A549 (cell line): Measurements from ENCODE around the gene MPPED2. TPM values are rescaled to one million over a fixed set of nuclear protein-coding genes. Genes with fewer than 3 reads are reported as not detected.

Experiments used
- ATAC-seq, 2 experiments: fragments of 200-7000 bp in 1 of 2; fragments of >200 bp in 1 of 2; cut with Nextera tagmentation in 1 of 2; cut with Tn5 transposase in 1 of 2; 3 replicates each; pipeline versions ENCODE4 v1.8.0 to v1.9.1; 2018 to 2020; ENCODE audit warnings: mild to moderate bottlenecking in 1 of 2, moderate library complexity in 1 of 2
- CTCF ChIA-PET: fragments of 300-600 bp; sonication (Branson Sonifier 250); formaldehyde crosslinking; extraction: SDS; loops from one replicate; lab custom pipeline; 2021; ENCODE audit warnings: antibody characterized with exemption, inconsistent platforms; lab: Yijun Ruan, JAX
- POLR2A ChIA-PET: fragments of 350-600 bp; formaldehyde crosslinking; extraction: SDS; loops from one replicate; lab custom pipeline; 2021; ENCODE audit warnings: antibody characterized with exemption, inconsistent platforms; lab: Yijun Ruan, JAX
- DNase-seq, 2 experiments: peaks; one replicate each; pipeline versions ENCODE4 v3.0.0 to v3.0.0-alpha.2; 2011 to 2016; ENCODE audit warnings: low read depth in 1 of 2, low spot score in 1 of 2
- FAIRE-seq: peaks from 2 replicates; lab custom pipeline; 2011; peaks lifted over from hg19 to GRCh38; lab: Jason Lieb, UNC
- H3K27ac ChIP-seq, 2 experiments: fragments of >200 bp; sonication (Bioruptor Twin); formaldehyde crosslinking; 3 replicates each; pipeline ENCODE4 v1.5.1; 2016 to 2017
- H3K4me1 ChIP-seq: fragments of >200 bp; sonication (Bioruptor Twin); formaldehyde crosslinking; 3 replicates; pipeline ENCODE4 v1.6.1; 2016
- H3K4me2 ChIP-seq: fragments of >200 bp; sonication (Bioruptor Twin); formaldehyde crosslinking; 3 replicates; pipeline ENCODE4 v1.6.1; 2016
- H3K4me3 ChIP-seq: fragments of >200 bp; sonication (Bioruptor Twin); formaldehyde crosslinking; 3 replicates; pipeline ENCODE4 v1.5.1; 2016
- H3K9me3 ChIP-seq: fragments of >200 bp; sonication (Bioruptor Twin); formaldehyde crosslinking; 3 replicates; pipeline ENCODE4 v1.6.1; 2016
- BHLHE40 ChIP-seq: IDR thresholded peaks from 2 replicates; pipeline ENCODE4 v1.6.1; 2012; ENCODE audit warnings: low read depth, low read length, inconsistent platforms
- CBX2 ChIP-seq: fragments of 200-600 bp; sonication (generic); IDR thresholded peaks from 2 replicates; pipeline ENCODE4 v1.6.1; 2016; ENCODE audit warnings: low read depth, mild to moderate bottlenecking, borderline replicate concordance
- CBX8 ChIP-seq: fragments of 200-600 bp; sonication (generic); IDR thresholded peaks from 2 replicates; pipeline ENCODE4 v1.6.1; 2016
- CEBPB ChIP-seq, 2 experiments: fragments of >200 bp in 1 of 2; sonication (Bioruptor Twin) in 1 of 2; formaldehyde crosslinking in 1 of 2; IDR thresholded peaks; 2 replicates each; pipeline ENCODE4 v1.6.1; 2012 to 2016
- CHD2 ChIP-seq: fragments of 150-350 bp; IDR thresholded peaks from 2 replicates; pipeline ENCODE4 v1.6.1; 2014; ENCODE audit warnings: low read length; ENCODE audit not compliant: partially characterized antibody
- EHF ChIP-seq: fragments of 250-450 bp; sonication (Bioruptor Pico); IDR thresholded peaks from 2 replicates; pipeline ENCODE4 v1.5.0; 2020; ENCODE audit warnings: mild to moderate bottlenecking
- GATA3 ChIP-seq: IDR thresholded peaks from 2 replicates; pipeline ENCODE4 v1.6.1; 2012; ENCODE audit warnings: borderline replicate concordance
- HEYL ChIP-seq: fragments of 250-450 bp; sonication (Bioruptor Pico); IDR thresholded peaks from 2 replicates; pipeline ENCODE4 v1.8.0; 2021; ENCODE audit warnings: mild to moderate bottlenecking, moderate library complexity
- HOXB13 ChIP-seq: fragments of 250-450 bp; sonication (Bioruptor Pico); IDR thresholded peaks from 2 replicates; pipeline ENCODE4 v1.5.0; 2020; ENCODE audit warnings: low read depth, mild to moderate bottlenecking, moderate library complexity
- JUN ChIP-seq, 2 experiments: fragments of >200 bp; sonication (Bioruptor Twin); formaldehyde crosslinking; IDR thresholded peaks; 2 replicates in 1 of 2; 3 replicates in 1 of 2; pipeline ENCODE4 v1.6.1; 2016 to 2017
- JUNB ChIP-seq: fragments of >200 bp; sonication (Bioruptor Twin); formaldehyde crosslinking; IDR thresholded peaks from 2 replicates; pipeline ENCODE4 v1.6.1; 2016
- KDM5A ChIP-seq: fragments of 200-600 bp; sonication (generic); IDR thresholded peaks from 2 replicates; pipeline ENCODE4 v1.6.1; 2016; ENCODE audit warnings: antibody characterized with exemption, mild to moderate bottlenecking
- MYC ChIP-seq: IDR thresholded peaks from 2 replicates; pipeline ENCODE4 v1.6.1; 2012; ENCODE audit warnings: mild to moderate bottlenecking, inconsistent platforms, low read length, improper control_type of control experiment, borderline replicate concordance
- NFE2L2 ChIP-seq: fragments of 150-350 bp; conservative IDR thresholded peaks from 2 replicates; pipeline ENCODE4 v1.6.1; 2014; ENCODE audit warnings: low read length
- NPAS2 ChIP-seq: fragments of 250-450 bp; sonication (Bioruptor Pico); IDR thresholded peaks from 2 replicates; pipeline ENCODE4 v1.8.0; 2022; ENCODE audit warnings: mild to moderate bottlenecking, moderate library complexity, borderline replicate concordance
- PHF8 ChIP-seq: fragments of 200-600 bp; sonication (generic); IDR thresholded peaks from 2 replicates; pipeline ENCODE4 v1.6.1; 2016; ENCODE audit warnings: low read depth, mild to moderate bottlenecking, antibody characterized with exemption, moderate library complexity, borderline replicate concordance
- POLR2AphosphoS2 ChIP-seq: conservative IDR thresholded peaks from 2 replicates; pipeline ENCODE4 v1.6.1; 2012; ENCODE audit warnings: low read length, improper control_type of control experiment, inconsistent platforms
- RAD21 ChIP-seq, 2 experiments: fragments of >200 bp in 1 of 2; sonication (Bioruptor Twin) in 1 of 2; formaldehyde crosslinking in 1 of 2; IDR thresholded peaks in 1 of 2; conservative IDR thresholded peaks in 1 of 2; 2 replicates in 1 of 2; 3 replicates in 1 of 2; pipeline ENCODE4 v1.6.1; 2012 to 2018; ENCODE audit warnings: inconsistent platforms in 1 of 2
- RARB ChIP-seq: fragments of 250-450 bp; sonication (Bioruptor Pico); IDR thresholded peaks from 2 replicates; pipeline ENCODE4 v1.8.0; 2021; ENCODE audit warnings: mild to moderate bottlenecking, moderate library complexity
- RNF2 ChIP-seq: fragments of 200-600 bp; sonication (generic); IDR thresholded peaks from 2 replicates; pipeline ENCODE4 v1.6.1; 2016; ENCODE audit warnings: low read depth, mild to moderate bottlenecking, antibody characterized with exemption, moderate library complexity, borderline replicate concordance
- TP53 ChIP-seq: fragments of 250-450 bp; sonication (Bioruptor Pico); IDR thresholded peaks from 2 replicates; pipeline ENCODE4 v1.5.0; 2021; ENCODE audit warnings: mild to moderate bottlenecking, moderate library complexity
- ZFP36 ChIP-seq: fragments of 450-650 bp; IDR thresholded peaks from 2 replicates; pipeline ENCODE4 v1.6.1; 2014; ENCODE audit warnings: borderline replicate concordance; ENCODE audit not compliant: partially characterized antibody
- WGBS: methylation state at CpG from one replicate; pipeline ENCODE4 v1.1.6; 2017; ENCODE audit errors: missing lambda C conversion rate; 5-methylcytosine and 5-hydroxymethylcytosine counted together
- polyA plus RNA-seq, 4 experiments: library from polyadenylated mRNA; depleted of rRNA in 3 of 4; stranded (reverse); fragments of >200 nt; fragmentation: RNase III in 1 of 4; extraction: RNeasy Plus Mini Kit Qiagen cat#74134 plus additional on column Dnase treatment in 1 of 4; gene quantifications; 2 replicates in 3 of 4; 3 replicates in 1 of 4; pipeline ENCODE4 v1.2.3, GENCODE V29; 2011 to 2017
- TF ChIP-seq, protein P1 (sequence below): IDR thresholded peaks from 2 replicates; pipeline ENCODE4 v1.6.1; 2012; ENCODE audit warnings: low read depth, borderline replicate concordance
- TF ChIP-seq, protein P2 (sequence below): fragments of >200 bp; sonication (Bioruptor Twin); formaldehyde crosslinking; IDR thresholded peaks from 3 replicates; pipeline ENCODE4 v1.5.1; 2016
- TF ChIP-seq, protein P3 (sequence below): fragments of 250-450 bp; sonication (Bioruptor Pico); IDR thresholded peaks from 2 replicates; pipeline ENCODE4 v1.5.0; 2021; ENCODE audit warnings: mild to moderate bottlenecking, moderate library complexity, borderline replicate concordance
- TF ChIP-seq, protein P4 (sequence below): fragments of 250-450 bp; sonication (Bioruptor Pico); IDR thresholded peaks from 2 replicates; pipeline ENCODE4 v1.5.0; 2020; ENCODE audit warnings: low read depth, mild to moderate bottlenecking, moderate library complexity
- TF ChIP-seq, protein P5 (sequence below): IDR thresholded peaks from 2 replicates; pipeline ENCODE4 v1.6.1; 2012

Gene MPPED2
- polyA plus RNA-seq, 2 of the 4 experiments (the other 2 are of a cell fraction) = not detected

DNA sequence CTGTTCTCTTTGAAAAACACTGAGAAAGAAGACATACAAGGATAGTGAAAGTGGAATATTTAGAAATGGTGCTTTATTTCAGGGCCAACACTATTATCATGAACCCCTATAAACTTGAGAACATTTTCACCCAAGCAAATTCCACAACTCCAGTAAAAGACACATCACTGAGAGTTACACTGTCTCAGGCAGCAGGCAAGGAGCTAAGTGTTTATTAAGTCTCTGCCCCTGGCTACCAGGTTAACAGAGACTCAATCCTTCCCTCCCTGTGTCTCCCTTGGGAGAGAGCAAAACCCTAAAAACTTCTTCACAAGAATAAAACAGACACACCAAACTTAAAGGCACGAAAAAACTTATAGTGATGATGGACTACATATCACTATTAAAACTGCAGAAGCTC lies 18.5 kb downstream of the MPPED2 start:
- ATAC-seq (no peak), FAIRE-seq (no peak), DNase-seq (no peak)
- no peak for TF ChIP-seq RNF2
- no peak for TF ChIP-seq CBX8
- no peak for TF ChIP-seq ZFP36
- no peak for TF ChIP-seq RAD21 (conservative IDR thresholded peaks at IDR 0.05 in 1 of 2, IDR thresholded peaks at IDR 0.05 in 1 of 2)
- no peak for TF ChIP-seq KDM5A
- TF ChIP-seq PHF8 = no peak
- TF ChIP-seq MYC = no peak
- no peak for TF ChIP-seq NFE2L2
- no peak for TF ChIP-seq JUN (IDR thresholded peaks at IDR 0.05)
- no peak for TF ChIP-seq POLR2AphosphoS2
- TF ChIP-seq, protein P1, sequence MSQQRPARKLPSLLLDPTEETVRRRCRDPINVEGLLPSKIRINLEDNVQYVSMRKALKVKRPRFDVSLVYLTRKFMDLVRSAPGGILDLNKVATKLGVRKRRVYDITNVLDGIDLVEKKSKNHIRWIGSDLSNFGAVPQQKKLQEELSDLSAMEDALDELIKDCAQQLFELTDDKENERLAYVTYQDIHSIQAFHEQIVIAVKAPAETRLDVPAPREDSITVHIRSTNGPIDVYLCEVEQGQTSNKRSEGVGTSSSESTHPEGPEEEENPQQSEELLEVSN = no peak
- TF ChIP-seq CBX2 = no peak
- TF ChIP-seq NPAS2 (CRISPR knock-in tag) = no peak
- no peak for TF ChIP-seq RARB (CRISPR knock-in tag)
- TF ChIP-seq TP53 = no peak
- TF ChIP-seq EHF = no peak
- TF ChIP-seq, protein P2, sequence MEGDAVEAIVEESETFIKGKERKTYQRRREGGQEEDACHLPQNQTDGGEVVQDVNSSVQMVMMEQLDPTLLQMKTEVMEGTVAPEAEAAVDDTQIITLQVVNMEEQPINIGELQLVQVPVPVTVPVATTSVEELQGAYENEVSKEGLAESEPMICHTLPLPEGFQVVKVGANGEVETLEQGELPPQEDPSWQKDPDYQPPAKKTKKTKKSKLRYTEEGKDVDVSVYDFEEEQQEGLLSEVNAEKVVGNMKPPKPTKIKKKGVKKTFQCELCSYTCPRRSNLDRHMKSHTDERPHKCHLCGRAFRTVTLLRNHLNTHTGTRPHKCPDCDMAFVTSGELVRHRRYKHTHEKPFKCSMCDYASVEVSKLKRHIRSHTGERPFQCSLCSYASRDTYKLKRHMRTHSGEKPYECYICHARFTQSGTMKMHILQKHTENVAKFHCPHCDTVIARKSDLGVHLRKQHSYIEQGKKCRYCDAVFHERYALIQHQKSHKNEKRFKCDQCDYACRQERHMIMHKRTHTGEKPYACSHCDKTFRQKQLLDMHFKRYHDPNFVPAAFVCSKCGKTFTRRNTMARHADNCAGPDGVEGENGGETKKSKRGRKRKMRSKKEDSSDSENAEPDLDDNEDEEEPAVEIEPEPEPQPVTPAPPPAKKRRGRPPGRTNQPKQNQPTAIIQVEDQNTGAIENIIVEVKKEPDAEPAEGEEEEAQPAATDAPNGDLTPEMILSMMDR = no peak
- TF ChIP-seq CHD2 = no peak
- TF ChIP-seq BHLHE40 = no peak
- TF ChIP-seq, protein P3, sequence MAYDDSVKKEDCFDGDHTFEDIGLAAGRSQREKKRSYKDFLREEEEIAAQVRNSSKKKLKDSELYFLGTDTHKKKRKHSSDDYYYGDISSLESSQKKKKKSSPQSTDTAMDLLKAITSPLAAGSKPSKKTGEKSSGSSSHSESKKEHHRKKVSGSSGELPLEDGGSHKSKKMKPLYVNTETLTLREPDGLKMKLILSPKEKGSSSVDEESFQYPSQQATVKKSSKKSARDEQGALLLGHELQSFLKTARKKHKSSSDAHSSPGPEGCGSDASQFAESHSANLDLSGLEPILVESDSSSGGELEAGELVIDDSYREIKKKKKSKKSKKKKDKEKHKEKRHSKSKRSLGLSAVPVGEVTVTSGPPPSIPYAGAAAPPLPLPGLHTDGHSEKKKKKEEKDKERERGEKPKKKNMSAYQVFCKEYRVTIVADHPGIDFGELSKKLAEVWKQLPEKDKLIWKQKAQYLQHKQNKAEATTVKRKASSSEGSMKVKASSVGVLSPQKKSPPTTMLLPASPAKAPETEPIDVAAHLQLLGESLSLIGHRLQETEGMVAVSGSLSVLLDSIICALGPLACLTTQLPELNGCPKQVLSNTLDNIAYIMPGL (CRISPR knock-in tag) = no peak
- WGBS = 0% methylated on average over 1 of the region's 1 CpG
- Histone ChIP-seq H3K27ac (no peak overlapping the region), H3K9me3 (no peaks in the 10 kb centered on the region), H3K4me3 (no peak overlapping the region), H3K4me2 (no peak overlapping the region), H3K4me1 (no peaks in the 10 kb centered on the region)
- ChIA-PET POLR2A (no interaction called here), CTCF (interaction anchor here (0.6 to 1.9 kb wide), 3 partner anchors 11 to 546 kb away, joined by 3 to 4 read pairs (median 3); no protein-coding TSS in a partner anchor)

DNA sequence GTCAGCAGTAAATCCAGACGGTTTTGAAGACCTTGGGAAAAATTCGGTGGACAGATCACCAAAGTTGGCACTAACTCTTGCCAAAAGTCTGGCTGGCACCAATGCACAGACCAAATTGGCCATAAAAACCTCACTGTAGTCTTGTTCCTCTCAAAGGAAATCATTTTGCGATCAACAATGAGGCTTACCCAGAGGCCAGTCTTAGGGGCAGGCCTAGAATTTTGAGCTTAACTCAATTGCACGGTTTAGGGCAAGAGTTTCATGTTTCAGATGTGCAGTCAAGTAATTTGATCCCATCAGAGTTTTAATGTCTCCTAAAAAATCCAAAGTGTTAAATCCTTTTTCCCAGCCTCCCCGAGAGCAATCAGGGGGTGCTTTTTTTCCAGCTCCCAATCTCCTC lies 19.0 kb downstream of the MPPED2 start:
- ATAC-seq = no peak
- TF ChIP-seq HEYL (CRISPR knock-in tag) (no peak), RNF2 (no peak), HOXB13 (CRISPR knock-in tag) (no peak), CEBPB (IDR thresholded peaks at IDR 0.05) (no peak), GATA3 (no peak), JUNB (no peak), EHF (no peak), CHD2 (no peak)
- TF ChIP-seq, protein P4, sequence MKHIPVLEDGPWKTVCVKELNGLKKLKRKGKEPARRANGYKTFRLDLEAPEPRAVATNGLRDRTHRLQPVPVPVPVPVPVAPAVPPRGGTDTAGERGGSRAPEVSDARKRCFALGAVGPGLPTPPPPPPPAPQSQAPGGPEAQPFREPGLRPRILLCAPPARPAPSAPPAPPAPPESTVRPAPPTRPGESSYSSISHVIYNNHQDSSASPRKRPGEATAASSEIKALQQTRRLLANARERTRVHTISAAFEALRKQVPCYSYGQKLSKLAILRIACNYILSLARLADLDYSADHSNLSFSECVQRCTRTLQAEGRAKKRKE (CRISPR knock-in tag) = no peak
- TF ChIP-seq, protein P5, sequence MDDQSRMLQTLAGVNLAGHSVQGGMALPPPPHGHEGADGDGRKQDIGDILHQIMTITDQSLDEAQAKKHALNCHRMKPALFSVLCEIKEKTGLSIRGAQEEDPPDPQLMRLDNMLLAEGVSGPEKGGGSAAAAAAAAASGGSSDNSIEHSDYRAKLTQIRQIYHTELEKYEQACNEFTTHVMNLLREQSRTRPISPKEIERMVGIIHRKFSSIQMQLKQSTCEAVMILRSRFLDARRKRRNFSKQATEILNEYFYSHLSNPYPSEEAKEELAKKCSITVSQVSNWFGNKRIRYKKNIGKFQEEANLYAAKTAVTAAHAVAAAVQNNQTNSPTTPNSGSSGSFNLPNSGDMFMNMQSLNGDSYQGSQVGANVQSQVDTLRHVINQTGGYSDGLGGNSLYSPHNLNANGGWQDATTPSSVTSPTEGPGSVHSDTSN = no peak
- Histone ChIP-seq H3K27ac (no peak overlapping the region), H3K4me1 (no peaks in the 10 kb centered on the region), H3K9me3 (no peaks in the 10 kb centered on the region), H3K4me3 (no peak overlapping the region), H3K4me2 (no peak overlapping the region)
- DNase-seq = no peak
- CTCF ChIA-PET = interaction anchor here (0.6 to 1.9 kb wide), 3 partner anchors 12 to 547 kb away, joined by 3 to 4 read pairs (median 3); no protein-coding TSS in a partner anchor
- FAIRE-seq = no peak
- 1% methylated on average over 5 of the region's 5 CpGs for WGBS
- POLR2A ChIA-PET = no interaction called here
